ENCODE results near the gene BCL2L12.
"Not testable (repeated sequence)": the region's sequence is repeated elsewhere in the genome, so short reads cannot be mapped to it uniquely, and the experiment has no call there.

The BCL2L12 gene

DNA sequence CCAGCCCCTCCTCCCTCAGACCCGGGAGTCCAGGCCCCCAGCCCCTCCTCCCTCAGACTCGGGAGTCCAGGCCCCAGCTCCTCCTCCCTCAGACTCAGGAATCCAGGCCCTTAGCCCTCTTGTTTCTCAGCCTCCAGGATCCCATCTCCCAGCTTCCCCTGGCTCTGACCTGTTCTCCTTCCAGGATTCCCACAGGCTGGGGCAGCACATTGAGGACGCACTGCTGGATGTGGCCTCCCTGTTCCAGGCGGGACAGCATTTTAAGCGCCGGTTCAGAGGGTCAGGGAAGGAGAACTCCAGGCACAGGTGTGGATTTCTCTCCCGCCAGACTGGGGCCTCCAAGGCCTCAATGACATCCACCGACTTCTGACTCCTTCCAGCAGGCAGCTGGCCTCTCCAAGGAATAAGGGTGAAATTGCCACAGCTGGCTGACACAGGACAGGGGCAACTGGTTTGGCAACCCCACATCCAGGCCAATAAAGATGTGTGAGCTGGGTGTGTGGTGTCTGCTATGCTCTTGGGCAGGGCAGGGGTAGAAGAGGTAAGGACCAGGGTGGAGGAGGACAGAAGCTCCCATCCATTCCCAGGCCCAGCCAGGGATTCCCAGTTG lies 47.6 kb downstream of the BCL2L12 start:
- no peak for DNase-seq (ENCODE audit: low read depth)

DNA sequence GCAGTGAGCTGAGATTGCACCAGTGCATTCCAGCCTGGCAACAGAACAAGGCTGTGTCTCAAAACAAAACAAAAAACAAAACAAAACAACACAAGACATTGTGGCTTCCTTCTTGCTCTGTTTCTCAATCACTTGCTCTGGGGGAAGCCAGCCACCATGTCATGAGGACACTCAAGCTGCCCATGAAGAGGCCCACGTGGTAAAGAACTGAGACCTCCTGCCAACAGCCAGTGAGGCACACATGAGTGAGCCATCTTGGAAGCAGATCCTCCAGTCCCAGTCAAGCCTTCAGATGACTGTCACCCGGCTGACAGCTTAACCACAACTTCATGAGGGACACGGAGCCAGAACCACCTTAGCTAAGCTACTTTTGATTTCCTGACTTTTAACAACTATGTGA lies 50.4 kb downstream of the BCL2L12 start:
- DNase-seq (ENCODE audit: low read depth) = no peak

DNA sequence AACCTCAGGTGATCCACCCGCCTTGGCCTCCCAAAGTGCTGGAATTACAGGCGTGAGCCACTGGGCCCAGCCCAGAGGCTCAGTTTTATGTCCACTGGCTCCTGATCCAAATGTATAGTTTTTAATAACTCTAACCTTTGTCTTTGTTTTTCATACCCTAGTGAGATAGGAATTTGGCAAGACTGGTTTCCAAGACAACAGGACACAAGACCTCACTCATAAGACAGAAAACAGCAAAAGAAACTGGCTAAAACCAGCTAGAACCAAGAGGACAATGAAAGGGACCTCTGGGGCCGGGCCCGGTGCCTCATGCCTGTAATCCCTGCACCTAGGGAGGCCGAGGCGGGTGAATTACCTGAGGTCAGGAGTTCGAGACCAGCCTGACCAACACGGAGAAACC lies 52.8 kb downstream of the BCL2L12 start:
- no peak for DNase-seq (ENCODE audit: low read depth)

DNA sequence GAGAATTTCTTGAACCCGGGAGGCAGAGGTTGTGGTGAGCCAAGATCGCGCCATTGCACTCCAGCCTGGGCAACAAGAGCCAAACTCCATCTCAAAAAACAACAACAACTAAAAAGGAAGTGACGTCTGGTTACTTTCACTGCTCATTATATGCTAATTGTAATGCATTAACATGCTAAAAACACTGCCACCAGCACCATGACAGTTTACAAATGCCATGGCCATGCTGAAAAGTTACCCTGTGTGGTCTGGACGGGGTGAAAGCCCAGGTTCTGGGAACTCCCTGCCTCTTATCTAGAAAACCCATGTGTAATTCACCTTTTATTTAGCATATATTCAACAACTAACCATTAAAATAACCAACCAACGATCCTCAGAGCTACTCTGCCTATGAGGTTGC lies 53.3 kb downstream of the BCL2L12 start:
- DNase-seq (ENCODE audit: low read depth) = no peak

DNA sequence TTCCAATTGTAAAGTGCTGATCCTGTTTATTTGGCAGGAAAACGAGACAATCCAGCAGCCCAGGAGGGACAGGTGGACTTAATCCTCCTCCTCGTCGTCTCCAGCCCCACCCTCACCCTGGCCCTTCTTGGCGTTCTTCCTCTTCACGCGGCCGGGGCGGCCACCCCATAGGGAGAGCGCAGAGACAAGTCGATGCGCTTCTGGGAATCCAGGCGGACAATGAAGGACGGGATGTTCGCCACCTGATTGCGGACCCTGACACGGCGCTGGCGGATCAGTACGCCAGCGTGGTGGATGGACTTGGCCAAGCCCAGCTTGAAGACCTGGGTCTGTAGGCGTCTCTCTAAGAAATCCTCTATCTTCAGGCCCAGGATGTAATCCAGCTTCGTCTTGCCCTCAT lies 53.7 kb downstream of the BCL2L12 start:
- DNase-seq (ENCODE audit: low read depth) = not testable (repeated sequence)

Measured in stimulated activated CD8-positive, alpha-beta memory T cell treated with anti-CD3 and anti-CD28 coated beads, Interleukin-4, amount 100 ng/mL, for 24 hours (primary cell).